ENCODE measurements around the gene METTL21A. TPM values are rescaled to one million over a fixed set of nuclear protein-coding genes. Genes with fewer than 3 reads are reported as not detected.
"Not testable (repeated sequence)": the region's sequence is repeated elsewhere in the genome, so short reads cannot be mapped to it uniquely, and the experiment has no call there.

METTL21A gene
- total and polyA plus RNA-seq, 2 of the 4 experiments (the other 2 are of a cell fraction) = 5.9 to 11.6 TPM

DNA sequence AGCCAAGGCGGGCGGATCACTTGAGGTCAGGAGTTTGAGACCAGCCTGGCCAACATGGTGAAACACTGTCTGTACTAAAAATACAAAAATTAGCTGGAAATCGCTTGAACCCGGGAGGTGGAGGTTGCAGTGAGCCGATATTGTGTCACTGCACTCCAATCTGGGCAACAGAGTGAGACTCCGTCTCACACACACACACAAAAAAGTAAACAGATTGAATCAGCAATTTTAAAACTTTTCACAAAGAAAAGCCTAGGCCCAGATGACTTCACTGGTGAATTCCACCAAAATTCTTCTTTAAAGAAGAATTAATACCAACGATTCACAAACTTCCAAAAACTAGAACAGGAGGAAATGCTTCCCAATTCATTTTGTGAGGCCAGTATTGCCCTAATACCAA, 21.4 kb upstream of the METTL21A start:
- H3K9ac ChIP-seq (ENCODE audit: low read depth, low read length); H3K9me1 ChIP-seq (ENCODE audit: insufficient read depth, low read length); ATAC-seq (ENCODE audit: low read depth); H2BK15ac ChIP-seq (ENCODE audit: low read depth, low read length); H2BK20ac ChIP-seq (ENCODE audit: low read depth, low read length); H4K5ac ChIP-seq (ENCODE audit: low read depth, low read length); dilution Hi-C loops (cut with HindIII; ENCODE audit: low sequenced_read_pairs, unreplicated experiment); H3K36me3 ChIP-seq (ENCODE audit: control insufficient read depth, insufficient read depth, low read length); H4K91ac ChIP-seq (ENCODE audit: insufficient read depth, low read depth, low read length); H3K4me3 ChIP-seq (ENCODE audit: insufficient read depth, low read depth, low read length); H2AK5ac ChIP-seq (ENCODE audit: low read depth, low read length); H3K9me3 ChIP-seq (ENCODE audit: control insufficient read depth, insufficient read depth, low read length); H4K20me1 ChIP-seq (ENCODE audit: insufficient read depth, low read length); H3K23ac ChIP-seq (ENCODE audit: low read depth, low read length); H2AFZ ChIP-seq (replicated peaks; ENCODE audit: low read length, poor library complexity); H2BK120ac ChIP-seq (ENCODE audit: low read depth, low read length); H3K14ac ChIP-seq (replicated peaks; ENCODE audit: low read depth, low read length); POLR2A ChIA-PET (ENCODE audit: unreplicated experiment); H3K4me2 ChIP-seq (ENCODE audit: low read depth, low read length); BruUV-seq (replicated peaks); H4K8ac ChIP-seq (ENCODE audit: low read depth in 2 of 2, low read length in 2 of 2); H3K56ac ChIP-seq (ENCODE audit: extremely low read depth, insufficient read depth, low read length); intact Hi-C loops (cut with micrococcal nuclease); H3K4me1 ChIP-seq (ENCODE audit: control insufficient read depth, insufficient read depth, low read length); H3K27ac ChIP-seq (ENCODE audit: insufficient read depth, low read length); H2AK9ac ChIP-seq (replicated peaks; ENCODE audit: low read depth, low read length, poor library complexity); H3K4ac ChIP-seq (ENCODE audit: low read depth, low read length); H3K27me3 ChIP-seq (ENCODE audit: control insufficient read depth, insufficient read depth, low read length); CTCF ChIA-PET; H3K18ac ChIP-seq (ENCODE audit: low read depth, low read length); H2BK5ac ChIP-seq (ENCODE audit: low read depth, low read length, poor library complexity, severe bottlenecking); DNase-seq; H3K79me1 ChIP-seq (ENCODE audit: low read depth in 1 of 2, low read length in 2 of 2): not testable (repeated sequence)
- in situ Hi-C loops (cut with MboI; ENCODE audit: low sequenced_read_pairs) = loop anchor here (25.0 kb wide), 1 partner anchor 416 kb away; no protein-coding TSS in a partner anchor
- WGBS, 2 experiments (ENCODE audit: extremely low coverage in 2 of 2, insufficient read length in 1 of 2) = no CpG with 5 or more reads among the region's 7 CpGs
